Activated effector memory CD4-positive, alpha-beta T cell treated with Interleukin-2 at 50 U/mL for 16 hours (primary cell): ENCODE data around the gene U2AF2.
"Not testable (repeated sequence)": the region's sequence is repeated elsewhere in the genome, so short reads cannot be mapped to it uniquely, and the experiment has no call there.

Source experiments
- DNase-seq: peaks from one replicate; pipeline ENCODE4 v3.0.0-alpha.2; 2020

The U2AF2 gene

DNA sequence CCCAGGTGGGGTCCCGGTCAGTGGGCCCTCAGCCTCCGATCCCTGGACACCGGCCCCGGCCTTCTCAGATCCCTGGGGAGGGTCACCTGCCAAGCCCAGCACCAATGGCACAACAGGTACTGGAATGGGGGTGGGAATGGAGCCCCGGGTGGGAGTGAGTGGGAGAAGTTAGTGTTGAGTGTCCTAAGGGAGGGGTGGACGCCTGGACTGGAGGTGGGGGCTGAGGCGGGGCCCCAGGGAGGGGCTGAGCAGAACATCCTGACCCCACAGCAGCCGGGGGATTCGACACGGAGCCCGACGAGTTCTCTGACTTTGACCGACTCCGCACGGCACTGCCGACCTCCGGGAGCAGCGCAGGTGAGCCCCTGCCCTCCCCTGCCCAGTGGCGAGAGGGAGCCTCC is 37.8 kb downstream of the U2AF2 start:
- no peak for DNase-seq

DNA sequence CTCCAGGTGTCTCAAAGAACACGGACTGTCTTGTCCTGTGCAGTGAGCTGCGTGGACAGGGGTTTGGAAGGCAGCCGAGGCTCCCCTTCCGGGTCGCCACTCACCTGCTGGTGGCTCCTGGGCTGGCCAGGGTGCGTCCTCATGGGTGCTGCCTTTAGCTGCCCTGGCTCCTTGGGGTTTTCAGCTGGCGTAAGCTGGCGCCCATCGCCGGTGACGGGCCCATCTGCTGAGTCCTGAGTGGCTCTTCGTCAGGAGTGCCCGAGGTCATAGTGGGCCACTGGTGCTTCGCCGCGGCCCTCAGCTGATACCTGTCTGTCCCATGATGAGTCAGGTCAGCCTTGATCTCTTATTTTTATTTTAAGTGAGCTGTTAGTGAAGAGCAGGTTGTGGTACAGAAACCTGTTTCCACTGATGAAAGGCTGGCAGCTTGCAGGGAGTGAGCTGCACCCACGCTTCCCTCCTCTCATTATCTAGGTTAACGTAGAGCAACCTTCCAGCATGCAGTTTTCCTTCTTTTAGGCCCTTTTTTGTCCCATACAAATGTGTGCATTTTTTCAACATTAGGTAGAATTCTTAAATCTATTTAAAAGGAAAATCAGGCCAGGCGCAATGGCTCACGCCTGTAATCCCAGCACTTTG is 38.6 kb downstream of the U2AF2 start:
- no peak for DNase-seq

DNA sequence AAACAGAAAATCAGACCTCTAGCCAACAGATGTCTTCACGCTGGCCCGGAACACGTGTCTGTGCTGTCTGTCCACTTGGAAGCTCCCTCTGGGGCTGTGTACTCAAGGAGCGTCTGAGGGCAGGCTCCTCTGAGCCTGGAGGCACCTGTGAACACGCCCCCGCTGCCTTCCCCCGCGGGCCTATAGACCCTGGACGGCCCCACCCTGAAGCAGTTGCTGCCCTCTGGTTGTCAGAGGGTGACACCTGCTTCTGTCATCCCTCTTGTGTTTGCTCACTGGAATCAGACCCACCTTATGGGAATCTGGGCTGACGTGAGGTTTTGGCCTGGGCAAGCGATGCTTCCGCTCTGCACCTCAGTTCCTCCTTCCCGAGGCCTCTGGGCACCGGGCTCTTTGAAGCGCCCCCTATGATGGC is 39.4 kb downstream of the U2AF2 start:
- DNase-seq: no peak

DNA sequence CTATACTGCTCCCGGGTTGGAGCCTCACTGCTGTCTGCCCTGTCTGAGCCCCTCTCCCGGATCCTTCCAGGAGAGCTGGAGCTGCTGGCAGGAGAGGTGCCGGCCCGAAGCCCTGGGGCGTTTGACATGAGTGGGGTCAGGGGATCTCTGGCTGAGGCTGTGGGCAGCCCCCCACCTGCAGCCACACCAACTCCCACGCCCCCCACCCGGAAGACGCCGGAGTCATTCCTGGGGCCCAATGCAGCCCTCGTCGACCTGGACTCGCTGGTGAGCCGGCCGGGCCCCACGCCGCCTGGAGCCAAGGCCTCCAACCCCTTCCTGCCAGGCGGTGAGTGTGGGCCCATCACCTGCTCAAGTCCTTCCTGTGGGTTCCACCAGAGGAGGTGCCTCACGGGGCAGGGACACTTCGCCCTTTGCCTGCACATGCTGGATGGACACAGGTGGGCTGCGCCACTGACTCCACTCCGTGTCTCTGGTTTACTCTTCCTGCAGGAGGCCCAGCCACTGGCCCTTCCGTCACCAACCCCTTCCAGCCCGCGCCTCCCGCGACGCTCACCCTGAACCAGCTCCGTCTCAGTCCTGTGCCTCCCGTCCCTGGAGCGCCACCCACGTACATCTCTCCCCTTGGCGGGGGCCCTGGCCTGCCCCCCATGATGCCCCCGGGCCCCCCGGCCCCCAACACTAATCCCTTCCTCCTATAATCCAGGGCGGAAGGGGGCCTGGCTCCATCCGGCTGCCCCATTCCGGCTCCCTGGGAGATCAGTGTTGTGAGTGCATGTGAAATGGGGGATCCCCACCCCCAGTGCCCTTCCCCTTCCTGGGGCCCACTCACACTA is 40.0 kb downstream of the U2AF2 start:
- no peak for DNase-seq

DNA sequence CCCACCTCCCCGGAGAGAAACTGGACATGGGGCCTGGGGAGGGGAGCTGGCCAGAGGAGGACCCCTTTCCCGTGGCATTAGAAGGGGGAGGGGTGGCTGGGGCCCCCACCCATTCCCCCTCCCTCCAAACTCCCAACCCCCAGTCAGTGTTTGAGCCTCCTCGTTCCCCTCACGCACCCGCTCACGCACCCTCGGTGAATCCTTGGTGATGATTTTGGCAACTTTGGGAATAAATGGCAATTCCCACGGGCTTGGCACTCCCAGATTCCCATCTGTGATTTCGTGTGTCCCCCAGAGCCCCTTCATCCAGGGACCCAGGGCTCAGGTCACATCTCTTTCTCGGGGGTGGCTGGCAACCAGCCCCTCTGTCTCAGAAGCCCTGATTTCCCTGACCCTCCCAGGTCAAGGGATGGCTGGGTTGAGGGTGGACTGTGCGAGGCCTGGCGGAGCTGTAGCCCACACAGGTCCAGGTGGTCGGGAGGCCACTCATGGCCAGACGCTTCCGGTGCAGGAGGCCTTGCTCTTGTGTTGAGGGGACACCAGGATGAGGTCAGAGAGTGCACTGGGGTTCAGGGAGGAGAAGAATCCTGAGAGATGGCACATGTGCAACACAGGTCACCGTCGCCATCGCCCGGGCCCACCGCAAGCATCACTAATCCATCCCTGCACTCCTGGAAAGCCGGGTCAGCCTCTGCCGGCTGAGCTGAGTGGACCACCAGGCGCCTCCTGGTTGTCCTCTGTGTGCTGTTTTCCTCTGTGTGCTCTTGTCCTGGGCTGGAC is 40.9 kb downstream of the U2AF2 start:
- DNase-seq: no peak

DNA sequence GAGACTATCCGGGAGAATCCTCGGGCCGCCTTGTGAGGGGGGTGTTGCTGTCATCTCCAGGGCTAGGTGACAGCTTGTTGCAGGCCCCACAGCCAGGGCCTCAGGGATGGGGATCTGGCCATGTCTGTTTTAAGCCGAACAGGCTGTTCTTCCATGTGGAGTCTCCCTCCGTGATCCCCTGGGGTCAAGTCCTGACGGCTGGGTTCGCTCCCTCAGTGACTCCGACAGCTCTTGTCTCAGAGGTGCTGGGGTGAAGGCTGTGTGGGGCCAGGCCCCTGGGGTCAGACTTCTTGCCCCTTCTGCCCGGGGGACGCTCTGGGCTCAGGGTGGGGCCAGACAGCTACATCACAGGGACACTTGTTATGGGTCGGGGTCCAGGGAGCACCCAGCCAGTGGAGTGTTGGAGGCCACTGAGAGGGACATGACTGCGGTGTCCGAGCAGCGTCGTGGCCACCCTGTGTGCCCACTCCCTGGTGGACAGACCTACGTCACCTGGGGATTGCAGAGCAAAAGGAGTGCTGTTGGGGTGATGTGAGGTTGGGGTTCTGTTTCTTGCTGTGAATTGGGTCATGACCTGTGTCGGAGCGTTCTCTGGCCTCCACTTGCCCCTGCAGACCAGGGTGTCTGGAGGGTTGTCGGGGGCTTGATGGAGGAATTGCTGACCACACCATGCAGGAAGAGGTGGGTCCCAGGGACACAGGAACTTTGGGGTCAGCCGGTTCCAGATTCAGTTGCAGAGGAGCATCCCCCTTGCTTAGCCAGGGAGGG is 41.6 kb downstream of the U2AF2 start:
- no peak for DNase-seq

DNA sequence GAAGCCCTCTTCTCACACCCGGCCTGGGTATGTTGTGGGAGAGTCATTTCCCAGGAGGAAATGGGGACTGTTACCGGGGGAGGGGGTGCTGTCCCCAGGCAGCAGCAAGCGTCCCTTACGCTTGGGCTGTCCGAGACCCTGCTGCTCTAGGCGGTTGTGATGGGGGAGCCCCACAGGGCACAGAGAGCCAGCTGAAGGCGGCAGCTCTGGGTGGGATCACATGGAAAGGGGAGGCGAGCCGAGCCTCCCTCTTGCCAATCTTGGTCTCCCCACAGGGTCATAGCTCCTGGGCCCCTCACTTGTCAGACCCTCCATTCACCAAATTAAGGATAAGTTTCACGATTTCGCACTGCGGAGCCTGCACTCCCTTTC is 42.2 kb downstream of the U2AF2 start:
- DNase-seq: no peak

DNA sequence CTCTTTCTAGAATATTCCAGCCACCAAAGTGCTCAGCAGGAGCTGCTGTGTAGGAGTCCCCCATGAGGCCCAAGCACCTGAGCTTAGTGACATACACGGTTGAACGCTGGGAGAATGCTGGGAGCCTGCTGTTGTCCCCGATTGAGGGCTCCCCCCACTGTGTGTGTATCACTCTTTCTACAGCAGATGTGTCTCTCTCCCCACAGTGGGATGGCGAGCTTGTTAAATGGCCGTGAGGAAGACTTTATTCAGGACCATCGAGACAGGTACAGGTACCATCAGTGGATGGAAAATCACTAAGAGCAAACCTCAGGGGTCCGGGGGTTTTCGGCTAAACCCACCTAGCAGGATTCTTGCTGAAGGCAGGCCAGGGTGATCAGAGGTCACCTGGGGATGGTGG is 42.9 kb downstream of the U2AF2 start:
- no peak for DNase-seq

DNA sequence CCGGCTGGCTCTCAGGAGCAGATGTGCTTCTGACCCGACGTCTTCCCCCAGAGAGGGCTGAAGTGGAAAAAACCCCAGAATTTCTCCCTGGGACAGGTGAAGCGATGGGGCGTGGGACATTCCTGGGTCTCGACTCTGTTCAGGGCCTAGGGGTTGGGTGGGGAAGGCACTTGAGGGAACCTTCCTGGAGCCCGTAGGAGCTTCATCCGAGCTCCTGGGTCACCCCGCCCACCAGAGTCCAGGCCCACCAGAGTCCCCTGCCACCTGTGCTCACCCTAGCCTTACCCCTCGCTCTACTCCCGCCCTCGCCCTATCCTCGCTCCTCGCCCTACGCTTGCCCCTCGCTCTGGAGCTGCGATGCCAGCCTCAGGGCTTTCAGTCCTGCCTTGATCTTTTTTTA is 43.4 kb downstream of the U2AF2 start:
- no peak for DNase-seq

DNA sequence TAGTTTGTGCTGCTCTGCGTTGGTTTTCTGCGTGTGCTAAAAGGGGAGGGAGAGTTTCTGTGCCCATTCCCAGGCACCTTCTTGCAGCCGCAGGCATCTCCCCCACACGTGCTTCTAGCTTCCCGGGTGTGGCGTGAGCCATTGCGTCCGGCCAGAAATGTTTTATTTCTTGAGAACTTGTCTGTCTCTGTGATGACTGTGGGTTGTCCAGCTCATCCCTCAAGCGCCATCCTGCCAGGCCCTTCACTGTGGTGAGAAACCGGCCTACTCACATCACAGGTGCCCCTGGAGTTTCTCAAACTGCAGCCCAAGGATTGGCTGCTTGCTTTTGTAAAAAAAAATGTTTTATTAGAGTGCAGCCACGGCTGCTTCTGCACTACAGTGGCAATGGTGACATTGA is 44.4 kb downstream of the U2AF2 start:
- no peak for DNase-seq

- DNase-seq: no peak
Measured at GRCh38 chr19:55700813-55701212, 46.0 kb downstream of the U2AF2 start.

GRCh38 chr19:55702131-55702627 is 47.3 kb downstream of the U2AF2 start:
- no peak for DNase-seq

DNA sequence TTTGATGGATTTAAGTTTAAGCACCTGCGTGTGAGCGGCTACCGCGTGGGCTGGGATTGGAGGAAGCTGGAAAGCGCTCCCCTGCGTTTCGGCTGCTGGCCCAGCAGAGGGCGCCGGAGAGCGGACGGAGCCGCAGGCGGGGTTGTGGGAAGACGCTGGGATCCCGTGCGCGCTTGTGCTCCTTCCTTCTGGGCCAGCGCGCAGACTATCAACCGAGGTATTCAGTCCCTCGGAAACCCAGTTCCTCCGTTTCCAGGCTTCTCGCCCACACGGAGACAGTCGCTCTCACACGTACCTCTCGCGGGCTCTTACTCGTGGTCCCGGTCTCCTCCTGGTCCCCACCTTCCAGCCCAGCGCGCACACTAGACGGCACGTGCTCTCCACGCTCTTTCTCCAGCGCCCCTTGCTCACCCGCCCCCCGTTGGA is 49.0 kb downstream of the U2AF2 start:
- peak; percentile 12 for DNase-seq

DNA sequence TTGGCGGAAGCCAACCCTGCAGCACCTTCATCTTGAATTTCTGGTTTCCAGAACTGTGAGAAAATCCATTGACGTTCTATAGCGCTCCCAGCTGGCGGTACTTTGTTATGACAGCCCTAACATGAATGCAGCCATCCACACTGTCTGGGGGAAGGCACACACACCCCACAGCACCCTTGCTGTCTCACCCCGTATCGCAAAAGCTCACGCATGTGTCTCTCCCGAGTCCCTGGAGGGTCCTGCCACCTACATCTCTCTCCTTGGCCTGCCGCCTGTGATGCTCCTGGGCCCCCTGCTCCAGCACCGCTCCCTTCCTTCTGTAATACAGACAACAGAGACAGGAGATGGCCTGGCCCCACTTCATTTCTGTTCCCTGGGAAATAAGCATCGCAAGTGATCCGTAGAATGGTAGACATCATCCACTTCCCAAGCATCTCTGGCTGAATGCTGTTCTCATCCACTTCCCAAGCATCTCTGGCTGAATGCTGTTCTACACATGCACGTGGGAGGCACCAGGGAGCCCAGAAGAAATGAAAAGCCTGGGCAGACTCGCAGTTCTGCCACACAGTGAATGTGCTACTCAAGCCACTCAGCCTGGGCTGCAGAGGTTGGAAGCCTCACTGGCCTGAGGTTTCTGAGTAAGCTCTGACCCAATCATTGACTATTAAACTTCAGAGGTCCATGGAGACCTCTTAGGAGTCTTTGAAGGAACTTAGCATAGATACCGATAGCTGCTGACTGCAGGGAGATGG is 49.8 kb downstream of the U2AF2 start:
- DNase-seq: no peak

DNA sequence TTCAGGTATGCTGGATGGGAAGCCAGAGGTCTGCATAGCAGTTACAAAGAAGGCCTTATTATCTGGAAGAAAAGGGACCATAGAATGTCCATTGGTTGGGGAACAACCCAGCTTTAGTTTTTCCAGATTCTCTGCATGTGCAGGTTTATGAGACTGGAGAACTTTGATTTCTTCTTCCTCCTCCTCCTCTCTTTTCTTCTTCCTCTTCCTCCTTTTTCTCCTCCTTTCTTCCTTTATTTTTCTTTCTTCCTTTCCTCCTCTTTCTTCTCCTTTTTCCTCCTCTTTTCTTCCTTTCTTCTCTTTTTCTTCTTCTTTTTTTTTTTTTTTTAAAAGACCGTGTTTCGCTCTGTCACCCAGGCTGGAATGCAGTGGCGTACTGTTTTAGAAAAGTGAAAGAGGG is 51.1 kb downstream of the U2AF2 start:
- no peak for DNase-seq

- DNase-seq: no peak
Measured at GRCh38 chr19:55711719-55712118, 56.9 kb downstream of the U2AF2 start.

GRCh38 chr19:55712804-55713631 is 58.2 kb downstream of the U2AF2 start:
- DNase-seq: no peak

- no peak for DNase-seq
Measured at GRCh38 chr19:55716531-55716930, 61.7 kb downstream of the U2AF2 start.

DNA sequence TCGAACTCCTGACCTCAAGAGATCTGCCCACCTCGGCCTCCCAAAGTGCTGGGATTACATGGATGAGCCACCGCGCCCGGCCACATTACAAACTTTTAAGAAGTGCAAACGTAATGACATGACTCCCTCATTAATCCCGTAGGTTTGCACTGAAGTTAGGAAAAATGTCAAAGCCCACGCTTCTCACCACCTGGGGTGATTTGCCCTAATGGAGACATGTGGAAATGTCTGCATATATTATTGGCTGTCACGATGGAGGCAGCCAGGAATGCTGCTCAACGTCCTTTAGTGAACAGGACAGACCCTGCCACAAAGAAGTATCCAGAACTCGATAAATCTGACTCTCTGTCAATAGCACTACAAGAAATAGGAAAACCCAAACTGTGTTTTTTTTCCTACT is 62.4 kb downstream of the U2AF2 start:
- DNase-seq: no peak

DNA sequence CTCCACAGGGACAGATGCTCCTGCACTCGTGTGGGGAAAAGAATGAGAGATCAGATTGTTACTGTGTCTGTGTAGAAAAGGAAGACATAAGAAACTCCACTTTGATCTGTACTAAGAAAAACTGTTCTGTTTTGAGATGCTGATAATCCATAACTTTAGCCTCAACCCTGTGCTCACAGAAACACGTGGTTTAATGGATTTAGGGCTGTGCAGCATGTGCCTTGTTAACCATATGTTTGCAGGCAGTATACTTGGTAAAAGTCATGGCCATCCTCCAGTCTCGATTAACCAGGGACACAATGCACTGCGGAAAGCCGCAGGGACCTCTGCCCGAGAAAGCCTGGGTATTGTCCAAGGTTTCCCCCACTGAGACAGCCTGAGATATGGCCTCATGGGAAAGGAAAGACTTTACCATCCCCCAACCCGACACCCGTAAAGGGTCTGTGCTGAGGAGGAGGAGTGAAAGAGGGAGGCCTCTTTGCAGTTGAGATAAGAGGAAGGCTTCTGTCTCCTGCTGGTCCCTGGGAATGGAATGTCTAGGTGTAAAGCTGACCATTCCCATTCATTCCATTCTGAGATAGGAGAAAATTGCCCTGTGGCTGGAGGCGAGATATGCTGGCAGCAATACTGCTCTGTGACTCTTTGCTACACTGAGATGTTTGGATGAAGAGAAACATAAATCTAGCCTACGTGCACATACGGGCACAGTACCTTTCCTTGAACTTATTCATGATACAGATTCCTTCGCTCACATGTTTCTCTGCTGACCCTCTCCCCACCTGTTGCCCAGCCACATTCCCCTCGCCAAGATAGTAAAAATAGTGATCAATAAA is 63.3 kb downstream of the U2AF2 start:
- not testable (repeated sequence) for DNase-seq
